Activated B cell treated with CpG ODN at 0.5 μM for 24 hours (primary cell): ENCODE measurements around the gene DAB2. TPM values are rescaled to one million over a fixed set of nuclear protein-coding genes. Genes with fewer than 3 reads are reported as not detected.

Experiments
- ATAC-seq: fragments of 200-7000 bp; cut with Tn5 transposase; one replicate; pipeline ENCODE4 v1.10.0; 2021; ENCODE audit warnings: low read depth, mild to moderate bottlenecking, moderate library complexity
- CTCF ChIA-PET: fragments of 350-600 bp; sonication (Branson Sonifier 250); formaldehyde crosslinking; loops from one replicate; lab custom pipeline; 2021; ENCODE audit warnings: antibody characterized with exemption; lab: Charles Lee
- POLR2A ChIA-PET: fragments of 350-600 bp; sonication (Branson Sonifier 250); formaldehyde crosslinking; loops from one replicate; lab custom pipeline; 2021; ENCODE audit warnings: antibody characterized with exemption; lab: Charles Lee
- DNase-seq: peaks from one replicate; pipeline ENCODE4 v3.0.0; 2022
- H3K27ac Mint-ChIP-seq: one replicate; pipeline ENCODE4 v1.8.0; 2020; ENCODE audit warnings: mixed read lengths
- H3K27me3 Mint-ChIP-seq: one replicate; pipeline ENCODE4 v1.8.0; 2021; ENCODE audit warnings: mixed read lengths
- H3K36me3 Mint-ChIP-seq: one replicate; pipeline ENCODE4 v1.8.0; 2021; ENCODE audit warnings: low read depth, mixed read lengths
- H3K4me1 Mint-ChIP-seq: one replicate; pipeline ENCODE4 v1.8.0; 2021; ENCODE audit warnings: mixed read lengths
- H3K4me3 Mint-ChIP-seq: one replicate; pipeline ENCODE4 v1.8.0; 2020; ENCODE audit warnings: mild to moderate bottlenecking, mixed read lengths
- H3K9me3 Mint-ChIP-seq: one replicate; pipeline ENCODE4 v1.8.0; 2020; ENCODE audit warnings: mixed read lengths
- CTCF ChIP-seq: fragments of 200-600 bp; IDR thresholded peaks from one replicate; pipeline ENCODE4 v1.8.0; 2022; ENCODE audit warnings: antibody characterized with exemption, mild to moderate bottlenecking
- intact Hi-C: fragments of 100-400 bp; cut with micrococcal nuclease; formaldehyde crosslinking; loops from one replicate; pipeline ENCODE4 v1.15.1; 2024
- total RNA-seq: library from RNA; stranded (reverse); gene quantifications from 2 replicates; pipeline ENCODE4 v1.2.3, GENCODE V29; 2022

DAB2 gene
- total RNA-seq, 1 donor from 2014 or later = not detected

- intact Hi-C loops = no loop called here
- DNase-seq (no peak), ATAC-seq (no peak)
- no peaks in the 10 kb centered on the region for H3K9me3 Mint-ChIP-seq
- H3K27me3 Mint-ChIP-seq = no peaks in the 10 kb centered on the region
- ChIA-PET POLR2A (no interaction called here), CTCF (interaction anchor here (0.7 kb wide), 1 partner anchor 13 kb away, joined by 3 read pairs; no protein-coding TSS in a partner anchor)
- no peak overlapping the region for H3K4me3 Mint-ChIP-seq
- no peaks in the 10 kb centered on the region for H3K4me1 Mint-ChIP-seq
- H3K27ac Mint-ChIP-seq = no peak overlapping the region
- H3K36me3 Mint-ChIP-seq = no peaks in the 10 kb centered on the region
- no peak for TF ChIP-seq CTCF
These were observed 62.1 kb downstream of the DAB2 start for GRCh38 chr5:39362646-39363045.

GRCh38 chr5:39361306-39361705, 63.5 kb downstream of the DAB2 start:
- CTCF ChIA-PET = no interaction called here

GRCh38 chr5:39360471-39361111, 64.2 kb downstream of the DAB2 start:
- intact Hi-C loops = no loop called here
- no peak for TF ChIP-seq CTCF
- no peak overlapping the region for H3K27ac Mint-ChIP-seq
- no peak for ATAC-seq
- DNase-seq = no peak
- ChIA-PET POLR2A (no interaction called here), CTCF (no interaction called here)
- H3K36me3 Mint-ChIP-seq = no peaks in the 10 kb centered on the region
- no peaks in the 10 kb centered on the region for H3K27me3 Mint-ChIP-seq
- H3K4me1 Mint-ChIP-seq = no peaks in the 10 kb centered on the region
- no peaks in the 10 kb centered on the region for H3K9me3 Mint-ChIP-seq
- no peak overlapping the region for H3K4me3 Mint-ChIP-seq

More at GRCh38 chr5:39361306-39361705, 63.5 kb downstream of the DAB2 start:
- intact Hi-C loops = no loop called here
- ATAC-seq (no peak), DNase-seq (no peak)
- H3K4me3 Mint-ChIP-seq = no peak overlapping the region
- no peaks in the 10 kb centered on the region for H3K9me3 Mint-ChIP-seq
- POLR2A ChIA-PET = no interaction called here
- H3K27ac Mint-ChIP-seq = no peak overlapping the region
- TF ChIP-seq CTCF = no peak
- H3K4me1 Mint-ChIP-seq = no peaks in the 10 kb centered on the region
- H3K36me3 Mint-ChIP-seq = no peaks in the 10 kb centered on the region
- H3K27me3 Mint-ChIP-seq = no peaks in the 10 kb centered on the region

- CTCF ChIA-PET = no interaction called here
- Mint-ChIP-seq H3K4me3 (no peak overlapping the region), H3K36me3 (no peaks in the 10 kb centered on the region), H3K9me3 (peaks cover 15% of the 10 kb centered on the region), H3K27ac (no peak overlapping the region), H3K27me3 (no peaks in the 10 kb centered on the region), H3K4me1 (peaks cover 1% of the 10 kb centered on the region)
- POLR2A ChIA-PET = no interaction called here
- ATAC-seq = no peak
- no peak for TF ChIP-seq CTCF
- intact Hi-C loops = no loop called here
- no peak for DNase-seq
These were observed 68.5 kb downstream of the DAB2 start for GRCh38 chr5:39356263-39356662.

- no peak for TF ChIP-seq CTCF
- DNase-seq = no peak
- ATAC-seq = no peak
- Mint-ChIP-seq H3K27me3 (no peaks in the 10 kb centered on the region), H3K36me3 (no peaks in the 10 kb centered on the region), H3K9me3 (peaks cover 16% of the 10 kb centered on the region), H3K4me1 (peaks cover 1% of the 10 kb centered on the region), H3K27ac (no peak overlapping the region), H3K4me3 (no peak overlapping the region)
- ChIA-PET POLR2A (no interaction called here), CTCF (no interaction called here)
- intact Hi-C loops = no loop called here
These were observed 69.5 kb downstream of the DAB2 start for GRCh38 chr5:39355324-39355723.
